ENCODE measurements around the gene ATOH8.

ATOH8 gene

GRCh38 chr2:85770786-85771409, 17.1 kb downstream of the ATOH8 start:
- no peak for DNase-seq

- no peak for DNase-seq
Observed at GRCh38 chr2:85771486-85771885, 17.7 kb downstream of the ATOH8 start.

DNA sequence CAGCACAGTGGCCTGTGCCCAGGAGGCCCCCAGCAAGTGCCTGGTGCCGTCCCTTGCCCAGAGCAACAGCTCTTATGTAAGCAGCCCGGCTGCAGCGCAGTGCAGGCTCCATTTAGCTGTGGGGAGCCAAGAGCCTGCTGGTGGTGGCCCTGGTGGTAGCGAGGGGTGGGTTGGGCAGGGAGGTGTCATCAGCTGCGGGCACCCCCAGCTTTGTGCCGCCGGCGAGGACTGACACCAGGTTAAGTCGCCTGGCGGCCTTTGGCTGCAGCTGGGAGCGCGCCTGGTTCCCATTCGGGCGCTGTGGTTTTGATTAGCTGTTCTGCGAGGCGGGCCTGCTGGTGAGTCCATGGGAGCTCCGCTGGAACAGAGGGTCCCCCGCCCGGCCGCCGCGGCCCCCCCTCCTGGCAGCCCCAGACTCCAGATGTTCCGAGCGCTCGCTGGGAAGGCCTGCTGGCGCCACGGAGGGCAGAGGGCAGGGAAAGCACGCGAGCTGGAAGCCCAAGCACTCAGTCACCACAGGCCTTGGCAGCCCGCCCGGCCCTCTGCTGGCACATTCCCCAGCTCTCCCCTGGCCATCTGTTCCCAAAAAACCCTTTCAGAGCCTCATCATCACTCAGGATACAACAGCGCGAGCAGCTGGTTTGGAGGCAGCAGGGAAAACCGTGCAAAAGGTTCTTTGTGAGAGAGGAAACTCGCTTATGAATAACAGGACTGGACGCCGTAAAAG, 18.4 kb downstream of the ATOH8 start:
- no peak for DNase-seq

DNA sequence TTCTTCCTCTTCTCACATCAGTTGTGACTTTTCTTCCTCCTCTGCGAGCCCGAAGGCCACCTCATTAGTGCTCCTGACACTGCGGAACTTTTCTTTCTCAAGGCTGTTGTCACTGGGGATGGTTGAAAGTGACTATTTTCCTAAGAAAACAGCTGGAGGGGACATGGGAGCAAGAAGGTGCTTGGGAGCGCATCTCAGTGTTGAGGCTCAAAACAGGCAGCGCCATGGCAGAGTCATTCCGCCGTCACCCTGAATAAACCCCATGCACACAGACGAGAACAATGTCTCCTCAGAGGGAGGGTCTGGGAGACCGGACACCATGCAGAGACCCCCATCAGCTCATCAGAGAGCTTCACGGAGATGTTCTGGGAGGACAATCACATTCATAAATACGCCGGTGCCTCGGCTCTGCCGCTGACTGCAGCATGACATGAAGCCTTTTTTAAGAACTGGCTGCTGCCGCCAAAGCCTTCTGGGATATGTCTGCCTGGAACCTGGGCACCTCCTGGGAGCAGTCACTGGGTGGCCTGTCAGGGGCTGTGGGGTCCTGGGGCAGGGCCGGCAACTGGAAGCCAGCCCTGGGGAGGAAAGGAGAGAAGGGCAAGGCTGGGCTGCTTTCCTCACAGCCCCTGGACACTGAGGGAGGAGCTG, 19.2 kb downstream of the ATOH8 start:
- no peak for DNase-seq

DNA sequence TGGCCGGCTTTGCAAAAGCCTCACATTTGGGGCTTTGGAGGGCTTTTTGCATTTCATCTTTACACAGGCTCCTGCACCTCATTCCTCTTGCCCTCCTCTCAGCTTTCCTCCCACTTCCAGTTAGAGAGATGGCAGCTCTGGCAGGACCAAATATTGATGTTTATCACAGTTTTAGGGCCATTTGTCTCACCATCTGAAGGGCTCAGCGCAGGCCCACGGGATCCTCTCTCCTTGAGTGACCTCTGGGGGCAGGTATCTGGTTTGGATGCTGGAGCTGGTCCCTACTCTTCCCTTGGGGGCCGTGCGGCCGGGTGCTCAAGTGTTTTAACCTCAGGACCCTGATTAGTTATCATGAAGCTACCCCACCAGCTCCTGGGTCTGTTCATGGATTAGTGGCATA, 19.9 kb downstream of the ATOH8 start:
- no peak for DNase-seq

DNA sequence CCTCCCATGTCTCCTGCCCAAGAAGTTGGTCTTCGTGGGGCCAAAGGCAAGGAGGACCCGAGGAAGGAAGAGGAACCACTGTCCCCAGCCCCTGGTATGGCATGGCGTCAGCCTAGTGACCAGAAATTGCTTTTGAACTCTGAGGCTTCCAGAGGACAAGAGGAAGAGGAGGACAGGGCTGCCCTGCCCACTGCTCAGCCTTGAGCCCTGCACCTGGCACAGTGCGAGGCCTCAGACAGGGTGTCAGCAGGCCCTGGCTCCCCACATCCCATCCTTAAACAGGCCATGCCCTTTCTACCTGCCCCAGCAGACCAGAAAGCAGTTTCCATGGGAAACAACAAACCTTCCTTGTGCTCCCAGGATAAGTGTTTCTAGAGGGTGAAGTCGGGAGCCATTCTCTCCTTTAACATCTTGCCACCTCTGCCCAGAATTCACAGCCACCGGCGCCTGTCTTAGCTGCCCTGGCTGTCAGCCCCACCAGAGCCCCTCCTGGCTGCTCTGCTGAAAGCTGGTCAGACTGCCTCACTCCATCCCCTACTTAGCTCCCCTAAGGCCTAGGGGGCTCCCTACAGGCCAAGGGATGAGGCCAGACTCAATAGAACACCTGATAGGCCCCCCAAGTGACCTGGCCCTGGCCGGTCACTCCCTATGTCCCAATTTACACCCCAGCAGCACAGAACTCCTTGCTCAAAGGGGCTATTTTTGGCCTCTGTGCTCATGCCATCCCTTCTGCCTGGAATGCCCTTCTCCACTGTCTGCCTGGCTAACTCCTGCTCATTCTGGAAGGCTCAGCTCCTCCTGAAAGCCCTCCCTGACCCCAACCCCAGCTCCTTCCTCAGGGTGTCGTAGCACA, 20.6 kb downstream of the ATOH8 start:
- DNase-seq, result no peak

- DNase-seq, result no peak
Observed at GRCh38 chr2:85775406-85776381, 21.9 kb downstream of the ATOH8 start.

- DNase-seq, result no peak
Observed at GRCh38 chr2:85776672-85777071, 22.9 kb downstream of the ATOH8 start.

DNA sequence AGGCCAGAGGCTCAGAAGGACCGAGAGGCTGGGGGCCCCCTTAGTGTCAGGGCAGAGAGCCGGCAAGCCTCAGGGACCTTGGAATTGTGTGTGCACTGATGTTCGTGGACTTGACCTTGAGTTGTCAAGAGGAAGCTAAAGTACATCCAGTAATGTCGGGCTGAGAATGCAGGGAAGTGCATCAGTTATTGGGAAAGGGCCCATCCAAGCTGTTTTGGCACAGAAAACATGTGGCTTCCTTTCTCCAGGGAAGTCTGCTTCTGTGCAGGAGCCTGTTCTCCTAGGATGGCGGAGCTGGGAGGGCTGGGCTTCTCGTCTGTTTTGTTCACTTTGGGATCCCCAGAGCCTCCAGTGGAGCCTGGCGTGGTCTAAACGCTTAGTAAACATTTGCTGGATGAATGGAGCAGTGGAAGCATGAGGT, 23.7 kb downstream of the ATOH8 start:
- no peak for DNase-seq

DNA sequence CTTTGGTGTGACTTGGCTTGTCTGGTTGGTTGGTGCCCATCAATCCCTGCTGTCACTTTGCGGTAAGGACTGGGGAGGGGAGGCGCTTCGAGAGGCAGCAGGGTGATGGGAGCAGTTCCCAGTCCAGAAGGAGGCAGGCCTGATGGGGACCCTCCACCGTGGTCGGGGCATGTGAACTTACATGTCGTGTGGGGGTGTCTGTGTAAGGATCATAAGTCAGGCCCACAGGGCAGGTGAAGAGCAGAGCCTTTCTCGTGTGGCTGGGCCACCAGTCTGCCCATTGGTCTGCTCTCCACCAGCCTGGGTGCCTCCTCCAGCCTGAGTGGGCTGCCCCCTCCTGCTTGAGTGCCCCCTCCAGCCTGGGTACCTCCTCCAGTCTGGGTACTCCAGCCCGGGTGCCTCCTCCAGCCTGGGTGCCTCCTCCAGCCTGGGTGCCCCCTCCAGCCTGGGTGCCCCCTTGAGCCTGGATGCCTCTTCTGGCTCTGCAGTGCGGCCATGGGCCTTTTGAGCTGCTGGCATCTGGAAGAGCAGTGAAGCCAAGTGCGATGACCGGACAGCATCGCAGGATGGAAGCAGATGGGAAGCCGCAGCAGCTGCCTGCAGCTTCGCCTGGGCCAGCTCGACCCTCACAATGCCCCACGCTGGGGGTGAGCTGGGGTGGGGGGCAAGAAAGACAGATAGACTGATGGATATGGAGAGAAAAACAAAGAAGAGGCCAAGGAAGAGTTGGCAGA, 25.0 kb downstream of the ATOH8 start:
- no peak for DNase-seq

- no peak for DNase-seq
Observed at GRCh38 chr2:85779641-85780315, 26.0 kb downstream of the ATOH8 start.

DNA sequence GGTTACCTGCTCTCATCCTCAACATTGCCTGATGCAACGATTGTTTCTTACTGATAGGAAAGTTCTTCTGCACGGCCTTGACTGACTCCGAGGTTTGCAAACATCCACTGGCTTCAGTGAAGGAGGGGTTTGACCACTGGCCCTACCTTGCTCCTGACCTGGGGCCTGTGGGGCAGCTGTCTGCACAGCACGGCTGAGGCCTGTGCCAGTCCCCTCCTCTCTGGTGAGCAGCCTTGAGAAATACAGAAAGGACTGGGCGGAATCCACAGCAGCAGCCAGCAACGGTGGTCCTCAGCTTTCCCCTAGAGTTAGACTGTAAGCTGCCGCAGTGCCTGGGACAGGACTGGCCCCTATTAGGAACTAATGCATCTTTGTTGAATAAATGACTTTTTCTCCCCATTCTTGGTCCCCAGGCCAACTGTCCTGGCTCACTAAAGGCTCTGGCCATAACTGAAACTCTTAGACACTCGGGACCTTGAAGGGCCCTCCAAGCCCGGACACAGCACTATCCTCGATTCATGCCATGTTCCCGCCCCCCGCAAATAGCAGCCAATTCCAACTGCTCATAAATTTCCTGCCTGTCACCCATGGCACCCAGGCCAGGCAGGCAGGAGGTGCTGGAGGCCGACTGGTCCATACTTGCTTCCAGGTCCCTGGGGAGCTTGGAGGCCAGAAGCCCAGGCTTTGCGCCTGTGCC, 26.7 kb downstream of the ATOH8 start:
- DNase-seq, result no peak

- no peak for DNase-seq
Observed at GRCh38 chr2:85781013-85781332, 27.2 kb downstream of the ATOH8 start.

- no peak for DNase-seq
Observed at GRCh38 chr2:85783796-85784195, 30.0 kb downstream of the ATOH8 start.

DNA sequence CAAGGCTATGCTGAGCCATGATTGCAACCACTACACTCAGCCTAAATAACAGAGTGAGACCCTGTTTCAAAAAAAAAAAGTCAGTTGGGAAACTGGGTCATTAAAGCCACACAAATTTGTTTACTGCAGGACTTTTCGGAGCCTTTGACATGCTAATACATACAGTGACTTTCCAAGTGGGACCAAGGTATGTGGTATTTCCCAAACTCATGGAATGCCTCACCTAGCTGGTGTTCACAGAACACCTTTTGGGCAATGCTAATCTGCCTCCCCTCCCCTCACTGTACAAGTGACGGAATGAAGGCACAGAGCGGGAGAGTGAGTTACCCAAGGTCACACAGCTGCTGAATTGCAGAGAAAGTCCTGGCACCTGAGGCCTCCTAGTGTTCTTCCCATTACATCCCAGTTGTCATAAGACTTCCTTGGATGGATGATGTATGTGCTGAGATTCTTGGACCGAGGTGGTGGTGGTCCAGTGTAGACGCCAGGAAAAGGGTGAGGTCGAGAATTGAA, 30.7 kb downstream of the ATOH8 start:
- no peak for DNase-seq

DNA sequence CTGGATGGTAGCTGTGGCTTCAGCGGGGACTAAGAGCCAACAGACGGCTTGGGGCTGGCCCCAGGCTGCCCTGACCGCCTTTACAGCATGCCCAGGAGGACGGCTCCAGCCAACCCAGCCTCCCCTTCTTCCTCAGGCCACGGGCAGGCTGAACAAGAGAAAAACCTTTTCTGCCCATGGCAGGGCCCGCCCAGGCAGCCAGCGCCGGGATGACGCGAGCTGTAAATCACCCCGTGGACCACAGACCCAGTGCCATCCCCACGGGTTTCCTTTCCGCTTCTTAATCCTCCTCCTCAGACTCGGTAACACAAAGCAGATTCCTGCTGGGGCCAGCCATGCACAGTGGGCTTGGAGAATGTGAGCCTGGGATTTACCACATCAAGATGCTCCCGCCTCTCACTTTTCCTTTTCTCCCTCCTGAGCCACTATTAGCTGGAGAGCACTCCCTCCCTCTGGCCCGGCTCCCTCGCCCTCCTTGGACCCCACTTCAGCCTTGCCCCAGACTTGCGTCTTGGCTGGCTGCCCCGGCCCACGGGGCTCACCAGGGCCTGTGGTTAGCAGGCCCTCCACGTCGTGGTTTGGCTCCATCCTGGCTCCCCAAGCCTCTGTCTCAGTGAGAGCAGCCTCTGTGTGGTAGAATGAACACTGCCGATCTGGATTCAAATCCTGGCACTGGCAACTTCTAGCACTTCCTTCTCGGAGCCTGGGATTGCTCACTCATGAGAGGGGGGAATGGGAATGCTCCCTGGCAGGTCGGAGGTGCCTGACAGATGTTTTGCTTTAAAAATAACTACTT, 31.4 kb downstream of the ATOH8 start:
- DNase-seq, result no peak

- DNase-seq, result no peak
Observed at GRCh38 chr2:85785871-85786270, 32.1 kb downstream of the ATOH8 start.

- DNase-seq, result no peak
Observed at GRCh38 chr2:85786444-85786843, 32.7 kb downstream of the ATOH8 start.

DNA sequence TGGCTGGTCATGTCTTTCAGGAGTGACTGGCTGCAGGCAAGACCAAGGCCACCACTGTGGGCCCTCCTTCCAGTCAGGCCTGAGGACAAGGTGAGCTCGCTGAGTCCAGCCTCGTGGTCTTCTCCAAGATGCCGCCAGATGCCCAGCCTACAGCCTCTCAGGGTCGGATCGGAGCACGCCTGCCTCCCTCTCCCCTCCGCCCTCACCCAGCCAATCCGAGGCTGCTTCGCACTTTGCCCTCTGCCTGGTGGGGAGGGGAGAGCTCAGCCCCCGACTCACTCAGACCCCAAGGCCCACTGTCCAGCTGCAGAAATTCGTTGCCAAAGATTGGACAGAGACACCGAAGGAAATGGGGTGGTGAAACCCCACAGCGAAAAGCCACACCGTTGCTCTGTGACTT, 33.1 kb downstream of the ATOH8 start:
- DNase-seq, result no peak

Measured in T-helper 9 cell (primary cell).